Vagina (tissue), 2 donors: ENCODE data around the gene TLCD1. TPM values are rescaled to one million over a fixed set of nuclear protein-coding genes. Genes with fewer than 3 reads are reported as not detected.

Source experiments
- DNase-seq, 2 donors: peaks; one replicate each; pipeline ENCODE4 v3.0.0-alpha.2; 2017; ENCODE audit errors: extremely low spot score in 2 of 2
- H3K27ac ChIP-seq: fragments of 200-600 bp; sonication (generic); one replicate; pipeline ENCODE4 v1.5.1; 2019
- H3K27me3 ChIP-seq: fragments of 200-600 bp; sonication (generic); one replicate; pipeline ENCODE4 v1.5.1; 2019
- H3K36me3 ChIP-seq, 2 donors: fragments of 200-600 bp; sonication (generic); one replicate each; pipeline ENCODE4 v1.5.1; 2017 to 2019
- H3K4me1 ChIP-seq: fragments of 200-600 bp; sonication (generic); one replicate; pipeline ENCODE4 v1.5.1; 2019
- H3K4me3 ChIP-seq, 2 donors: fragments of 200-600 bp; sonication (generic); 1 replicate in 1 of 2; 2 replicates in 1 of 2; pipeline ENCODE4 v1.5.1; 2016 to 2019
- H3K9me3 ChIP-seq: fragments of 200-600 bp; sonication (generic); one replicate; pipeline ENCODE4 v1.5.1; 2019
- CTCF ChIP-seq, 3 experiments: fragments of 450-650 bp in 2 of 3; fragments of 200-600 bp in 1 of 3; sonication (generic) in 1 of 3; IDR thresholded peaks; one replicate each; pipeline ENCODE4 v1.5.1; 2017 to 2019; ENCODE audit warnings: antibody characterized with exemption in 3 of 3, mild to moderate bottlenecking in 2 of 3, moderate library complexity in 2 of 3
- POLR2A ChIP-seq, 2 donors: fragments of 450-650 bp; IDR thresholded peaks; one replicate each; pipeline ENCODE4 v1.6.1; 2017; ENCODE audit warnings: antibody characterized with exemption in 2 of 2, mild to moderate bottlenecking in 2 of 2, moderate library complexity in 2 of 2
- POLR2AphosphoS5 ChIP-seq, 2 donors: sonication (generic); formaldehyde crosslinking; IDR thresholded peaks; one replicate each; pipeline ENCODE4 v1.9.0; 2017; ENCODE audit warnings: antibody characterized with exemption in 2 of 2, mild to moderate bottlenecking in 2 of 2, low read depth in 1 of 2; ENCODE audit not compliant: insufficient read depth in 1 of 2
- intact Hi-C: fragments of 100-400 bp; cut with DNase I; formaldehyde crosslinking; loops from one replicate; pipeline ENCODE4 v1.15.1; 2023
- total RNA-seq: library from RNA; depleted of rRNA; stranded (reverse); fragments of >200 nt; gene quantifications from one replicate; pipeline ENCODE4 v1.2.3, GENCODE V29; 2016

TLCD1 gene
- total RNA-seq, 1 donor from 2014 or later = 2.9 TPM

- Histone ChIP-seq H3K27ac (peak within 1 kb of the TSS; percentile 93), H3K4me3 (peak within 1 kb of the TSS; percentile 75 to 91), H3K36me3 (peaks cover 0 to 25% of the 10 kb centered on the region in 2 donors), H3K27me3 (no peaks in the 10 kb centered on the region), H3K9me3 (no peaks in the 10 kb centered on the region), H3K4me1 (peaks cover 62% of the 10 kb centered on the region)
- no peak for DNase-seq
- TF ChIP-seq POLR2A (IDR thresholded peaks at IDR 0.05) = peak in 1 of 2 donors; percentile 61
- TF ChIP-seq CTCF (IDR thresholded peaks at IDR 0.05) = no peak
- TF ChIP-seq POLR2AphosphoS5 (IDR thresholded peaks at IDR 0.05; ENCODE audit: insufficient read depth in 1 of 2, low read depth in 1 of 2) = peak in 1 of 2 donors; percentile 89
- intact Hi-C loops = no loop called here
Measured at GRCh38 chr17:28717578-28718332, 8.3 kb downstream of the TLCD1 start, which contains the start of gene RAB34. Gene RAB34 (minus strand): TSS chr17:28717868. CDS start chr17:28717266, 602 bp downstream.

GRCh38 chr17:28716740-28717577 is 9.1 kb downstream of the TLCD1 start:
- no peaks in the 10 kb centered on the region for H3K27me3 ChIP-seq
- no peak for DNase-seq
- peaks cover 0 to 18% of the 10 kb centered on the region in 2 donors for H3K36me3 ChIP-seq
- H3K9me3 ChIP-seq = no peaks in the 10 kb centered on the region
- intact Hi-C loops = no loop called here
- peak overlapping the region; percentile 93 for H3K27ac ChIP-seq
- TF ChIP-seq POLR2A (IDR thresholded peaks at IDR 0.05) = no peak
- peak in 1 of 2 donors; percentile 35 for TF ChIP-seq POLR2AphosphoS5 (IDR thresholded peaks at IDR 0.05; ENCODE audit: insufficient read depth in 1 of 2, low read depth in 1 of 2)
- H3K4me3 ChIP-seq = peak overlapping the region; percentile 75 to 91
- peaks cover 62% of the 10 kb centered on the region for H3K4me1 ChIP-seq

- intact Hi-C loops = no loop called here
- TF ChIP-seq POLR2AphosphoS5 (IDR thresholded peaks at IDR 0.05; ENCODE audit: insufficient read depth in 1 of 2, low read depth in 1 of 2) (no peak), POLR2A (IDR thresholded peaks at IDR 0.05) (no peak), CTCF (IDR thresholded peaks at IDR 0.05) (no peak)
Measured at GRCh38 chr17:28715217-28715616, 10.8 kb downstream of the TLCD1 start.

GRCh38 chr17:28714281-28714680 is 11.8 kb downstream of the TLCD1 start:
- Histone ChIP-seq H3K36me3 (peaks cover 0 to 11% of the 10 kb centered on the region in 2 donors), H3K4me1 (peaks cover 61% of the 10 kb centered on the region), H3K27ac (no peak overlapping the region), H3K4me3 (no peak overlapping the region), H3K9me3 (no peaks in the 10 kb centered on the region), H3K27me3 (no peaks in the 10 kb centered on the region)
- TF ChIP-seq POLR2A (IDR thresholded peaks at IDR 0.05) = no peak
- TF ChIP-seq POLR2AphosphoS5 (IDR thresholded peaks at IDR 0.05; ENCODE audit: insufficient read depth in 1 of 2, low read depth in 1 of 2) = no peak
- no peak for TF ChIP-seq CTCF (IDR thresholded peaks at IDR 0.05)
- intact Hi-C loops = no loop called here
- no peak for DNase-seq

More at GRCh38 chr17:28715217-28715616, 10.8 kb downstream of the TLCD1 start:
- Histone ChIP-seq H3K4me1 (peaks cover 54% of the 10 kb centered on the region), H3K9me3 (no peaks in the 10 kb centered on the region), H3K27ac (no peak overlapping the region), H3K27me3 (no peaks in the 10 kb centered on the region), H3K4me3 (no peak overlapping the region), H3K36me3 (peaks cover 0 to 11% of the 10 kb centered on the region in 2 donors)
- DNase-seq = no peak

- no peaks in the 10 kb centered on the region for H3K27me3 ChIP-seq
- peaks cover 0 to 11% of the 10 kb centered on the region in 2 donors for H3K36me3 ChIP-seq
- no peak for DNase-seq
- no peak overlapping the region for H3K4me3 ChIP-seq
- no peak overlapping the region for H3K27ac ChIP-seq
- intact Hi-C loops = no loop called here
- H3K4me1 ChIP-seq = peaks cover 46% of the 10 kb centered on the region
- TF ChIP-seq POLR2A (IDR thresholded peaks at IDR 0.05) (no peak), CTCF (IDR thresholded peaks at IDR 0.05) (no peak), POLR2AphosphoS5 (IDR thresholded peaks at IDR 0.05; ENCODE audit: insufficient read depth in 1 of 2, low read depth in 1 of 2) (no peak)
- H3K9me3 ChIP-seq = no peaks in the 10 kb centered on the region
Measured at GRCh38 chr17:28712705-28713415, 13.2 kb downstream of the TLCD1 start.
